SK-N-SH treated with all-trans-retinoic acid at 6 μM for 48 hours (cell line): ENCODE data around the gene LIMD2.
"Not testable (repeated sequence)": the region's sequence is repeated elsewhere in the genome, so short reads cannot be mapped to it uniquely, and the experiment has no call there.

ENCODE experiments used
- ZFP30 ChIP-seq: fragments of 450-650 bp; formaldehyde crosslinking; IDR thresholded peaks from 2 replicates; pipeline ENCODE4 v1.5.0; 2022; ENCODE audit warnings: mild to moderate bottlenecking, moderate library complexity
- ZNF565 ChIP-seq: fragments of 450-650 bp; formaldehyde crosslinking; conservative IDR thresholded peaks from 2 replicates; pipeline ENCODE4 v1.5.0; 2020; ENCODE audit warnings: low read depth, mild to moderate bottlenecking, moderate library complexity
- TF ChIP-seq, protein P1 (sequence below): fragments of 250-450 bp; sonication (Bioruptor Pico); IDR thresholded peaks from 2 replicates; pipeline ENCODE4 v1.8.0; 2020; ENCODE audit warnings: mild to moderate bottlenecking, moderate library complexity, borderline replicate concordance
- TF ChIP-seq, protein P2 (sequence below): fragments of 250-450 bp; sonication (Bioruptor Pico); IDR thresholded peaks from 2 replicates; pipeline ENCODE4 v1.5.1; 2021; ENCODE audit warnings: mild to moderate bottlenecking, moderate library complexity

DNA sequence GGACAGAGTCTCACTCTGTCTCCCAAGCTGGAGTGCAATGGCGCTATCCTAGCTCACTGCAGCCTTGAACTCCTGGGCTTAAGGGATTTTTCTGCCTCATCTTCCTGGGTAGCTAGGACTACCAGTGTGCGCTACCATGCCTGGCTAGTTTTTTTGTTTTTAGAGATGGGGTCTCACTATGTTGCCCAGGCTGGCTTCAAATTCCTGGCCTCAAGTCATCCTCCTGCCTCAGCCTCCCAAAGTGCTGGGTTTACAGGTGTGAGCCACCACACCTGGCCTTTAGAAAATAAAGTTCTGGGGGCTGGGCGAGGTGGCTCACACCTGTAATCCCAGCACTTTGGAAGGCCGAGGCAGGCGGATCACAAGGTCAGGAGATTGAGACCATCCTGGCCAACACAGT, 20.3 kb upstream of the LIMD2 start:
- TF ChIP-seq, protein P1, sequence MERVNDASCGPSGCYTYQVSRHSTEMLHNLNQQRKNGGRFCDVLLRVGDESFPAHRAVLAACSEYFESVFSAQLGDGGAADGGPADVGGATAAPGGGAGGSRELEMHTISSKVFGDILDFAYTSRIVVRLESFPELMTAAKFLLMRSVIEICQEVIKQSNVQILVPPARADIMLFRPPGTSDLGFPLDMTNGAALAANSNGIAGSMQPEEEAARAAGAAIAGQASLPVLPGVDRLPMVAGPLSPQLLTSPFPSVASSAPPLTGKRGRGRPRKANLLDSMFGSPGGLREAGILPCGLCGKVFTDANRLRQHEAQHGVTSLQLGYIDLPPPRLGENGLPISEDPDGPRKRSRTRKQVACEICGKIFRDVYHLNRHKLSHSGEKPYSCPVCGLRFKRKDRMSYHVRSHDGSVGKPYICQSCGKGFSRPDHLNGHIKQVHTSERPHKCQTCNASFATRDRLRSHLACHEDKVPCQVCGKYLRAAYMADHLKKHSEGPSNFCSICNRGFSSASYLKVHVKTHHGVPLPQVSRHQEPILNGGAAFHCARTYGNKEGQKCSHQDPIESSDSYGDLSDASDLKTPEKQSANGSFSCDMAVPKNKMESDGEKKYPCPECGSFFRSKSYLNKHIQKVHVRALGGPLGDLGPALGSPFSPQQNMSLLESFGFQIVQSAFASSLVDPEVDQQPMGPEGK (CRISPR knock-in tag) = not testable (repeated sequence)
- TF ChIP-seq, protein P2, sequence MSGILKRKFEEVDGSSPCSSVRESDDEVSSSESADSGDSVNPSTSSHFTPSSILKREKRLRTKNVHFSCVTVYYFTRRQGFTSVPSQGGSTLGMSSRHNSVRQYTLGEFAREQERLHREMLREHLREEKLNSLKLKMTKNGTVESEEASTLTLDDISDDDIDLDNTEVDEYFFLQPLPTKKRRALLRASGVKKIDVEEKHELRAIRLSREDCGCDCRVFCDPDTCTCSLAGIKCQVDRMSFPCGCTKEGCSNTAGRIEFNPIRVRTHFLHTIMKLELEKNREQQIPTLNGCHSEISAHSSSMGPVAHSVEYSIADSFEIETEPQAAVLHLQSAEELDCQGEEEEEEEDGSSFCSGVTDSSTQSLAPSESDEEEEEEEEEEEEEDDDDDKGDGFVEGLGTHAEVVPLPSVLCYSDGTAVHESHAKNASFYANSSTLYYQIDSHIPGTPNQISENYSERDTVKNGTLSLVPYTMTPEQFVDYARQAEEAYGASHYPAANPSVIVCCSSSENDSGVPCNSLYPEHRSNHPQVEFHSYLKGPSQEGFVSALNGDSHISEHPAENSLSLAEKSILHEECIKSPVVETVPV (CRISPR knock-in tag) = not testable (repeated sequence)
- not testable (repeated sequence) for TF ChIP-seq ZFP30, ZNF565 (CRISPR knock-in tag)
